GM12891 (cell line): ENCODE results near the gene MTCL1.

ENCODE experiments used
- DNase-seq: peaks from one replicate; pipeline ENCODE4 v3.0.0; 2011; ENCODE audit warnings: low spot score; ENCODE audit not compliant: insufficient read length
- FAIRE-seq: peaks from 2 replicates; lab custom pipeline; 2011; peaks lifted over from hg19 to GRCh38; lab: Jason Lieb, UNC
- PAX5 ChIP-seq: IDR thresholded peaks from 2 replicates; pipeline ENCODE4 v1.6.1; 2011; ENCODE audit warnings: low read length, moderate library complexity, mild to moderate bottlenecking; ENCODE audit not compliant: insufficient read depth, severe bottlenecking
- POLR2A ChIP-seq: IDR thresholded peaks from 2 replicates; pipeline ENCODE4 v1.6.1; 2011; ENCODE audit warnings: low read depth, low read length, control low read depth
- POLR2AphosphoS5 ChIP-seq: IDR thresholded peaks from 2 replicates; pipeline ENCODE4 v1.6.1; 2011; ENCODE audit warnings: low read depth, low read length, control low read depth
- POU2F2 ChIP-seq: IDR thresholded peaks from 2 replicates; pipeline ENCODE4 v1.6.1; 2011; ENCODE audit warnings: low read depth, mild to moderate bottlenecking, control low read depth, low read length, moderate library complexity
- SPI1 ChIP-seq: IDR thresholded peaks from 2 replicates; pipeline ENCODE4 v1.6.1; 2011; ENCODE audit warnings: low read depth, low read length, control low read depth
- TAF1 ChIP-seq: IDR thresholded peaks from 2 replicates; pipeline ENCODE4 v1.6.1; 2011; ENCODE audit warnings: low read depth, low read length, control low read depth

Gene MTCL1

GRCh38 chr18:8730080-8730827 is 24.9 kb downstream of the MTCL1 start:
- no peak for FAIRE-seq
- no peak for DNase-seq
- TF ChIP-seq SPI1 (no peak), POLR2AphosphoS5 (no peak), POU2F2 (no peak), PAX5 (no peak), POLR2A (no peak), TAF1 (no peak)

- TF ChIP-seq SPI1 (no peak), TAF1 (no peak), PAX5 (no peak), POU2F2 (no peak), POLR2A (no peak), POLR2AphosphoS5 (no peak)
- no peak for DNase-seq
- FAIRE-seq = no peak
These were observed 27.3 kb downstream of the MTCL1 start for GRCh38 chr18:8732442-8733360.

DNA sequence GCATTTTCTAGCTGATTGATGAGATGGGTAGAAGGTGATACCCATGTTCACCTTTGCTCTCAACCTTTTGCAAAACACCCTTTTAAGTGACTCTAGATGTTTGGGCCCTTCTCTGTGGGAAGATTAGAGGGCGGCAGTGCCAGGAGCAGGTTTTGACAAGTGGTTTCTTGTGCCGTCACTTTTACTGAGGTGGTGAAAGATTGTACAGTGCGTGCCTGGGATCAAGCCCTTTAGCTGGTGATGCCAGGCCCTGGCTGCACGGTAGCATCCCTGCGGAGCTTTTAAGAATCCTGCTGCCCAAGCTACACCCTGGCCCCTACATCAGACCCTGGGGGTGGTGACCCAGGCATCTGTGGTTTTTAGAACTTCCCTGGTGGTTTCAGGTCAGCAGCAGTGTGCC is 29.1 kb downstream of the MTCL1 start:
- DNase-seq = no peak
- TF ChIP-seq SPI1 (no peak), PAX5 (no peak), TAF1 (no peak), POLR2A (no peak), POLR2AphosphoS5 (no peak), POU2F2 (no peak)
- no peak for FAIRE-seq

DNA sequence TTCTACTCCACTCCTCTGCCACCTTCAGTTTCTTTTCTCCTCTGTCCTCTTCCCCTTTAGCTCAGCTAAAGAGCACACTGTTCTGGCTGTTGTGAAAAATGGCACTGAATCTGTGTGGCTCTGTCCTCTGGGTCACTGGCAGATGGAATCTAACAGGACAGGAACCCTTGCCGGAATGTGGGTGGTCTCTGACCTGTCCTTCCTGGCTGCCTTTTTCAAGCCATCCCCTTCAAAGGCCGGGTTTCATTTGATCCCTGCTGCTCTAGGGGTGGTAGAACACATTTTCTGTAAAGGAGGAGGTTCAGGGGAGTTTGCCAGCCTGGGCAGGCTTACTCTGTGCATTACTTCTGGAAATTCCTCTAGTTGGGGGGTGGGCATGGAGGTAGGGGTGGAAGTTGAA is 29.9 kb downstream of the MTCL1 start:
- no peak for FAIRE-seq
- DNase-seq = no peak

DNA sequence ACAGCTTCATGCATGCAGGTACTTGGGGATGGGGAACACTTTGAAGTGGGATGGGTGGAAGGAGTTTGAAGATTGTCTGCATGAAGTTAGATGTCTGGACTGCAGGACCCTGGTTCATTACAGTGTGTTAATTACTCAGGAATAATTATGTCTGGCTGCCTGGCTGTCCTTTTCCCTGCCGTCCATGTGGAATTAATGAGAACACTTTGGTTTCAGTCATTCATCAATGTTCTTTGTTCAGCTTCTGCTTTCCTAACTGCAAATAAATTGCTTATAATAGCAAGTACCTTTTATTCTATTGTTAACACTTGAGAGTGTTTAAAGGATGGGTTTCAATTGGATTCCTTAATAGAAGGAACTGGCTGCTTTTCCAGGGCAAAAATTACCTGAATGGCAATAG is 35.8 kb downstream of the MTCL1 start:
- DNase-seq (no peak), FAIRE-seq (no peak)
- TF ChIP-seq POLR2A (no peak), SPI1 (no peak), POU2F2 (no peak), POLR2AphosphoS5 (no peak), TAF1 (no peak), PAX5 (no peak)

More for the DNA sequence above, 29.9 kb downstream of the MTCL1 start:
- no peak for TF ChIP-seq PAX5
- TF ChIP-seq POLR2A = no peak
- TF ChIP-seq TAF1 = no peak
- no peak for TF ChIP-seq POU2F2

GRCh38 chr18:8741532-8741931 is 36.2 kb downstream of the MTCL1 start:
- no peak for TF ChIP-seq POU2F2
- TF ChIP-seq POLR2A = no peak
- no peak for TF ChIP-seq POLR2AphosphoS5
- no peak for TF ChIP-seq TAF1
- no peak for TF ChIP-seq SPI1
- no peak for TF ChIP-seq PAX5
- FAIRE-seq (no peak), DNase-seq (no peak)

- DNase-seq (no peak), FAIRE-seq (no peak)
- TF ChIP-seq SPI1 = no peak
- no peak for TF ChIP-seq PAX5
- TF ChIP-seq POU2F2 = no peak
- TF ChIP-seq POLR2A = no peak
- TF ChIP-seq POLR2AphosphoS5 = no peak
- no peak for TF ChIP-seq TAF1
These were observed 37.3 kb downstream of the MTCL1 start for GRCh38 chr18:8742387-8743361.

GRCh38 chr18:8744038-8744437 is 38.7 kb downstream of the MTCL1 start:
- TF ChIP-seq PAX5 (no peak), SPI1 (no peak), POLR2A (no peak), POLR2AphosphoS5 (no peak), TAF1 (no peak), POU2F2 (no peak)
- FAIRE-seq = no peak

GRCh38 chr18:8744656-8745055 is 39.3 kb downstream of the MTCL1 start:
- TF ChIP-seq POLR2AphosphoS5 (no peak), PAX5 (no peak), TAF1 (no peak), POLR2A (no peak), SPI1 (no peak), POU2F2 (no peak)
- FAIRE-seq = no peak
- DNase-seq = no peak

More at GRCh38 chr18:8744038-8744437, 38.7 kb downstream of the MTCL1 start:
- no peak for DNase-seq
